ENCODE results near the gene CCDC60.
"Not testable (repeated sequence)": the region's sequence is repeated elsewhere in the genome, so short reads cannot be mapped to it uniquely, and the experiment has no call there.

The CCDC60 gene

GRCh38 chr12:119319638-119320037, 14.9 kb upstream of the CCDC60 start:
- no peaks in the 10 kb centered on the region for H3K4me1 Mint-ChIP-seq (ENCODE audit: low read depth)
- H3K36me3 Mint-ChIP-seq = no peaks in the 10 kb centered on the region
- peaks cover 9% of the 10 kb centered on the region for H3K27me3 Mint-ChIP-seq
- peaks cover 7% of the 10 kb centered on the region for H3K9me3 Mint-ChIP-seq (ENCODE audit: low read depth)
- no peak overlapping the region for H3K27ac Mint-ChIP-seq
- no peak overlapping the region for H3K4me3 Mint-ChIP-seq

- Mint-ChIP-seq H3K27me3 (peaks cover 6% of the 10 kb centered on the region), H3K4me1 (ENCODE audit: low read depth) (no peaks in the 10 kb centered on the region), H3K9me3 (ENCODE audit: low read depth) (peaks cover 7% of the 10 kb centered on the region), H3K4me3 (no peak overlapping the region), H3K36me3 (no peaks in the 10 kb centered on the region), H3K27ac (no peak overlapping the region)
Observed at GRCh38 chr12:119320678-119321077, 13.9 kb upstream of the CCDC60 start.

GRCh38 chr12:119322301-119322723, 12.2 kb upstream of the CCDC60 start:
- H3K4me1 Mint-ChIP-seq (ENCODE audit: low read depth) = no peaks in the 10 kb centered on the region
- peaks cover 6% of the 10 kb centered on the region for H3K27me3 Mint-ChIP-seq
- no peak overlapping the region for H3K27ac Mint-ChIP-seq
- H3K36me3 Mint-ChIP-seq = no peaks in the 10 kb centered on the region
- no peak overlapping the region for H3K4me3 Mint-ChIP-seq
- peaks cover 7% of the 10 kb centered on the region for H3K9me3 Mint-ChIP-seq (ENCODE audit: low read depth)

GRCh38 chr12:119325813-119326212, 8.7 kb upstream of the CCDC60 start:
- H3K27ac Mint-ChIP-seq = no peak overlapping the region
- peaks cover 5% of the 10 kb centered on the region for H3K27me3 Mint-ChIP-seq
- no peak overlapping the region for H3K4me3 Mint-ChIP-seq
- H3K4me1 Mint-ChIP-seq (ENCODE audit: low read depth) = no peaks in the 10 kb centered on the region
- peaks cover 7% of the 10 kb centered on the region for H3K9me3 Mint-ChIP-seq (ENCODE audit: low read depth)
- H3K36me3 Mint-ChIP-seq = no peaks in the 10 kb centered on the region

GRCh38 chr12:119326341-119326740, 8.2 kb upstream of the CCDC60 start:
- Mint-ChIP-seq H3K27me3 (peaks cover 3% of the 10 kb centered on the region), H3K36me3 (no peaks in the 10 kb centered on the region), H3K27ac (no peak overlapping the region), H3K4me1 (ENCODE audit: low read depth) (no peaks in the 10 kb centered on the region), H3K4me3 (no peak overlapping the region), H3K9me3 (ENCODE audit: low read depth) (peaks cover 7% of the 10 kb centered on the region)

- H3K9me3 Mint-ChIP-seq (ENCODE audit: low read depth) = peaks cover 7% of the 10 kb centered on the region
- no peak overlapping the region for H3K27ac Mint-ChIP-seq
- H3K27me3 Mint-ChIP-seq = peaks cover 5% of the 10 kb centered on the region
- no peaks in the 10 kb centered on the region for H3K36me3 Mint-ChIP-seq
- no peaks in the 10 kb centered on the region for H3K4me1 Mint-ChIP-seq (ENCODE audit: low read depth)
- H3K4me3 Mint-ChIP-seq = no peak overlapping the region
Observed at GRCh38 chr12:119327471-119327870, 7.1 kb upstream of the CCDC60 start.

GRCh38 chr12:119328111-119328510, 6.4 kb upstream of the CCDC60 start:
- H3K4me3 Mint-ChIP-seq = no peak overlapping the region
- H3K27me3 Mint-ChIP-seq = peaks cover 5% of the 10 kb centered on the region
- peaks cover 3% of the 10 kb centered on the region for H3K9me3 Mint-ChIP-seq (ENCODE audit: low read depth)
- H3K27ac Mint-ChIP-seq = no peak overlapping the region
- no peaks in the 10 kb centered on the region for H3K4me1 Mint-ChIP-seq (ENCODE audit: low read depth)
- H3K36me3 Mint-ChIP-seq = no peaks in the 10 kb centered on the region

GRCh38 chr12:119338593-119339363, 4.2 kb downstream of the CCDC60 start:
- Mint-ChIP-seq H3K9me3 (ENCODE audit: low read depth) (no peaks in the 10 kb centered on the region), H3K27me3 (peaks cover 12% of the 10 kb centered on the region), H3K36me3 (no peaks in the 10 kb centered on the region), H3K4me1 (ENCODE audit: low read depth) (no peaks in the 10 kb centered on the region), H3K4me3 (no peak overlapping the region), H3K27ac (no peak overlapping the region)

GRCh38 chr12:119340578-119340977, 6.0 kb downstream of the CCDC60 start:
- Mint-ChIP-seq H3K27me3 (peaks cover 11% of the 10 kb centered on the region), H3K4me3 (no peak overlapping the region), H3K27ac (no peak overlapping the region), H3K9me3 (ENCODE audit: low read depth) (no peaks in the 10 kb centered on the region), H3K36me3 (no peaks in the 10 kb centered on the region), H3K4me1 (ENCODE audit: low read depth) (no peaks in the 10 kb centered on the region)

- Mint-ChIP-seq H3K27me3 (peaks cover 9% of the 10 kb centered on the region), H3K9me3 (ENCODE audit: low read depth) (no peaks in the 10 kb centered on the region), H3K36me3 (no peaks in the 10 kb centered on the region), H3K4me3 (no peak overlapping the region), H3K4me1 (ENCODE audit: low read depth) (no peaks in the 10 kb centered on the region), H3K27ac (no peak overlapping the region)
Observed at GRCh38 chr12:119341020-119341419, 6.5 kb downstream of the CCDC60 start.

- Mint-ChIP-seq H3K27me3 (peaks cover 9% of the 10 kb centered on the region), H3K4me1 (ENCODE audit: low read depth) (no peaks in the 10 kb centered on the region), H3K4me3 (no peak overlapping the region), H3K27ac (no peak overlapping the region), H3K36me3 (no peaks in the 10 kb centered on the region), H3K9me3 (ENCODE audit: low read depth) (no peaks in the 10 kb centered on the region)
Observed at GRCh38 chr12:119341988-119342387, 7.5 kb downstream of the CCDC60 start.

- Mint-ChIP-seq H3K36me3 (no peaks in the 10 kb centered on the region), H3K4me3 (no peak overlapping the region), H3K9me3 (ENCODE audit: low read depth) (no peaks in the 10 kb centered on the region), H3K4me1 (ENCODE audit: low read depth) (no peaks in the 10 kb centered on the region), H3K27ac (no peak overlapping the region), H3K27me3 (peaks cover 6% of the 10 kb centered on the region)
Observed at GRCh38 chr12:119343130-119343529, 8.6 kb downstream of the CCDC60 start.

- no peak overlapping the region for H3K27ac Mint-ChIP-seq
- peaks cover 2% of the 10 kb centered on the region for H3K36me3 Mint-ChIP-seq
- no peak overlapping the region for H3K4me3 Mint-ChIP-seq
- peaks cover 3% of the 10 kb centered on the region for H3K27me3 Mint-ChIP-seq
- no peaks in the 10 kb centered on the region for H3K4me1 Mint-ChIP-seq (ENCODE audit: low read depth)
- peaks cover 4% of the 10 kb centered on the region for H3K9me3 Mint-ChIP-seq (ENCODE audit: low read depth)
Observed at GRCh38 chr12:119354172-119354571, 19.6 kb downstream of the CCDC60 start.

- not testable (repeated sequence) for H3K27me3 Mint-ChIP-seq; H3K4me1 Mint-ChIP-seq (ENCODE audit: low read depth); H3K4me3 Mint-ChIP-seq; H3K36me3 Mint-ChIP-seq; H3K27ac Mint-ChIP-seq; H3K9me3 Mint-ChIP-seq (ENCODE audit: low read depth)
Observed at GRCh38 chr12:119360366-119360765, 25.8 kb downstream of the CCDC60 start.

- Mint-ChIP-seq H3K4me3 (no peak overlapping the region), H3K36me3 (peaks cover 2% of the 10 kb centered on the region), H3K27ac (no peak overlapping the region), H3K27me3 (peaks cover 6% of the 10 kb centered on the region), H3K9me3 (ENCODE audit: low read depth) (peaks cover 4% of the 10 kb centered on the region), H3K4me1 (ENCODE audit: low read depth) (no peaks in the 10 kb centered on the region)
Observed at GRCh38 chr12:119363037-119363436, 28.5 kb downstream of the CCDC60 start.

- Mint-ChIP-seq H3K4me1 (ENCODE audit: low read depth) (no peaks in the 10 kb centered on the region), H3K36me3 (peaks cover 2% of the 10 kb centered on the region), H3K9me3 (ENCODE audit: low read depth) (peaks cover 2% of the 10 kb centered on the region), H3K27me3 (peaks cover 5% of the 10 kb centered on the region), H3K27ac (no peak overlapping the region), H3K4me3 (no peak overlapping the region)
Observed at GRCh38 chr12:119363490-119363889, 29.0 kb downstream of the CCDC60 start.
